Neutrophil (primary cell): ENCODE results near the gene RIN3.

Experiments used
- H3K27ac ChIP-seq: fragments of 200-600 bp; sonication (generic); 2 replicates; pipeline ENCODE4 v1.5.1; 2016; ENCODE audit warnings: mild to moderate bottlenecking, moderate library complexity
- H3K27me3 ChIP-seq: fragments of 200-600 bp; sonication (generic); 2 replicates; pipeline ENCODE4 v1.6.0; 2016; ENCODE audit warnings: mild to moderate bottlenecking
- H3K36me3 ChIP-seq: fragments of 200-600 bp; sonication (generic); 2 replicates; pipeline ENCODE4 v1.5.1; 2017
- H3K4me1 ChIP-seq, 2 experiments: fragments of 200-600 bp in 1 of 2; sonication (generic) in 1 of 2; 1 replicate in 1 of 2; 2 replicates in 1 of 2; pipeline versions ENCODE4 v1.5.1 to v1.6.1; 2013 to 2016; ENCODE audit warnings: low read depth in 1 of 2, low read length in 1 of 2, mild to moderate bottlenecking in 1 of 2, moderate library complexity in 1 of 2; ENCODE audit not compliant: control insufficient read depth in 1 of 2, insufficient read depth in 1 of 2
- H3K4me3 ChIP-seq, 2 experiments: fragments of 200-600 bp in 1 of 2; sonication (generic) in 1 of 2; 1 replicate in 1 of 2; 2 replicates in 1 of 2; pipeline ENCODE4 v1.5.1; 2013 to 2016; ENCODE audit warnings: low read depth in 1 of 2, low read length in 1 of 2, mild to moderate bottlenecking in 1 of 2, moderate library complexity in 1 of 2
- H3K9me3 ChIP-seq: fragments of 200-600 bp; sonication (generic); 2 replicates; pipeline ENCODE4 v1.5.1; 2016
- TF ChIP-seq, protein P1 (sequence below): fragments of 200-600 bp; sonication (generic); IDR thresholded peaks from 2 replicates; pipeline ENCODE4 v1.5.1; 2016; ENCODE audit warnings: antibody characterized with exemption

The RIN3 gene

GRCh38 chr14:92701826-92702225, 188.2 kb downstream of the RIN3 start:
- Histone ChIP-seq H3K36me3 (no peaks in the 10 kb centered on the region), H3K9me3 (no peaks in the 10 kb centered on the region), H3K4me1 (peaks cover 26 to 27% of the 10 kb centered on the region in 2 experiments), H3K4me3 (no peak overlapping the region), H3K27me3 (no peaks in the 10 kb centered on the region), H3K27ac (no peak overlapping the region)
- TF ChIP-seq, protein P1, sequence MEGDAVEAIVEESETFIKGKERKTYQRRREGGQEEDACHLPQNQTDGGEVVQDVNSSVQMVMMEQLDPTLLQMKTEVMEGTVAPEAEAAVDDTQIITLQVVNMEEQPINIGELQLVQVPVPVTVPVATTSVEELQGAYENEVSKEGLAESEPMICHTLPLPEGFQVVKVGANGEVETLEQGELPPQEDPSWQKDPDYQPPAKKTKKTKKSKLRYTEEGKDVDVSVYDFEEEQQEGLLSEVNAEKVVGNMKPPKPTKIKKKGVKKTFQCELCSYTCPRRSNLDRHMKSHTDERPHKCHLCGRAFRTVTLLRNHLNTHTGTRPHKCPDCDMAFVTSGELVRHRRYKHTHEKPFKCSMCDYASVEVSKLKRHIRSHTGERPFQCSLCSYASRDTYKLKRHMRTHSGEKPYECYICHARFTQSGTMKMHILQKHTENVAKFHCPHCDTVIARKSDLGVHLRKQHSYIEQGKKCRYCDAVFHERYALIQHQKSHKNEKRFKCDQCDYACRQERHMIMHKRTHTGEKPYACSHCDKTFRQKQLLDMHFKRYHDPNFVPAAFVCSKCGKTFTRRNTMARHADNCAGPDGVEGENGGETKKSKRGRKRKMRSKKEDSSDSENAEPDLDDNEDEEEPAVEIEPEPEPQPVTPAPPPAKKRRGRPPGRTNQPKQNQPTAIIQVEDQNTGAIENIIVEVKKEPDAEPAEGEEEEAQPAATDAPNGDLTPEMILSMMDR, result no peak

GRCh38 chr14:92702441-92702918, 188.9 kb downstream of the RIN3 start:
- Histone ChIP-seq H3K27me3 (no peaks in the 10 kb centered on the region), H3K9me3 (no peaks in the 10 kb centered on the region), H3K27ac (no peak overlapping the region), H3K36me3 (no peaks in the 10 kb centered on the region), H3K4me1 (peaks cover 26 to 27% of the 10 kb centered on the region in 2 experiments), H3K4me3 (no peak overlapping the region)
- TF ChIP-seq, protein P1, result no peak

GRCh38 chr14:92703516-92703915, 189.9 kb downstream of the RIN3 start:
- Histone ChIP-seq H3K4me1 (peaks cover 26 to 27% of the 10 kb centered on the region in 2 experiments), H3K27me3 (no peaks in the 10 kb centered on the region), H3K9me3 (no peaks in the 10 kb centered on the region), H3K27ac (no peak overlapping the region), H3K36me3 (no peaks in the 10 kb centered on the region), H3K4me3 (no peak overlapping the region)
- TF ChIP-seq, protein P1, result no peak

- Histone ChIP-seq H3K4me3 (peak overlapping the region; percentile 3 to 4), H3K27me3 (no peaks in the 10 kb centered on the region), H3K27ac (peak overlapping the region; percentile 73), H3K36me3 (no peaks in the 10 kb centered on the region), H3K4me1 (peaks cover 26 to 27% of the 10 kb centered on the region in 2 experiments), H3K9me3 (no peaks in the 10 kb centered on the region)
- TF ChIP-seq, protein P1, result no peak
Measured at GRCh38 chr14:92704036-92704804, 190.6 kb downstream of the RIN3 start.

DNA sequence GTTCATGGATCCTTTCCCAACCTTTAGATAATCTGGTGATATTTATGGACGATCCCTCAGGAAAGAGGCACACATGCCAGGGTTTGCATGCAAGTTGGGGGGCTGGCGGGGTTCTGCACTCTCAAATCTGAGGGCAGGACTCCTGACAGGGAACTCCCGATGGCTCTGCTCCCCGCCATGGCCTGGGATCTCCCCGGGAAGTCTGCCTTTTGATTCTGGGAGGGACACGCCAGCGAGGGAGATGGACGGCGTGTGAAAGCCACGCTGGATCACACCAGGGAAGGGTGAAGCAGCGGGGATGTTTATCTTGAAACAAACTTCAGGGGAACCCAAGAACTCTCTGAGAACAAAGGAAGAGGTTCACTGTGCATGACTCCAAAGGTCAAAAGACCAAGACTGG, 191.2 kb downstream of the RIN3 start:
- H3K27ac ChIP-seq, result peak overlapping the region; percentile 73
- peaks cover 26 to 27% of the 10 kb centered on the region in 2 experiments for H3K4me1 ChIP-seq
- H3K27me3 ChIP-seq, result no peaks in the 10 kb centered on the region
- H3K4me3 ChIP-seq, result peak overlapping the region in 1 of 2 experiments; percentile 3
- TF ChIP-seq, protein P1, result no peak
- H3K9me3 ChIP-seq, result no peaks in the 10 kb centered on the region
- H3K36me3 ChIP-seq, result no peaks in the 10 kb centered on the region
